22Rv1 (cell line): ENCODE results near the gene SLC45A1.

ENCODE experiments used
- CTCF ChIP-seq: fragments of 450-650 bp; IDR thresholded peaks from 2 replicates; pipeline ENCODE4 v1.5.1; 2017; ENCODE audit warnings: mild to moderate bottlenecking
- ZFX ChIP-seq: fragments of 450-650 bp; IDR thresholded peaks from 2 replicates; pipeline ENCODE4 v1.6.1; 2017; ENCODE audit warnings: antibody characterized with exemption, borderline replicate concordance

GRCh38 chr1:8388732-8389562 lies 71.0 kb downstream of the SLC45A1 start:
- no peak for TF ChIP-seq CTCF
- TF ChIP-seq ZFX = no peak
